HepG2 (cell line): ENCODE data around the gene LRRC37A. TPM values are rescaled to one million over a fixed set of nuclear protein-coding genes. Genes with fewer than 3 reads are reported as not detected.

Experiments used
- ATAC-seq: fragments of 200-7000 bp; cut with Tn5 transposase; 3 replicates; pipeline ENCODE4 v1.9.1; 2020; ENCODE audit warnings: mild to moderate bottlenecking, moderate library complexity
- BruUV-seq: library from RNA; stranded (reverse); fragments of 400-500 nt; replicated peaks from 2 replicates; lab custom pipeline; 2021; lab: Mats Ljungman, UMichigan
- CTCF ChIA-PET: fragments of 300-600 bp; formaldehyde crosslinking; extraction: SDS; loops from one replicate; lab custom pipeline; 2021; ENCODE audit warnings: low total read pairs, inconsistent platforms, low intra/inter-chr PET ratio; lab: Yijun Ruan, JAX
- POLR2A ChIA-PET: fragments of 350-600 bp; sonication (Branson Sonifier 250); formaldehyde crosslinking; loops from one replicate; lab custom pipeline; 2020; ENCODE audit warnings: antibody characterized with exemption, inconsistent platforms; lab: Yijun Ruan, JAX
- DNase-seq: peaks from one replicate; pipeline ENCODE4 v3.0.0-alpha.2; 2015; ENCODE audit warnings: low spot score
- FAIRE-seq: peaks from 3 replicates; lab custom pipeline; 2011; peaks lifted over from hg19 to GRCh38; lab: Jason Lieb, UNC
- H2AFZ ChIP-seq: one replicate; pipeline ENCODE4 v1.6.1; 2011; ENCODE audit warnings: low read length, inconsistent platforms
- H3K27ac ChIP-seq: fragments of 300-600 bp; 3 replicates; pipeline ENCODE4 v1.8.0; 2011; ENCODE audit warnings: mixed run types, mild to moderate bottlenecking, mixed read lengths, low read length, inconsistent platforms; ENCODE audit not compliant: insufficient read depth; ENCODE audit errors: extremely low read length
- H3K27me3 ChIP-seq, 2 experiments: fragments of 200-600 bp in 1 of 2; 2 replicates in 1 of 2; 3 replicates in 1 of 2; pipeline versions ENCODE4 v1.6.0 to v1.8.0; 2011; ENCODE audit warnings: low read length in 2 of 2, mild to moderate bottlenecking in 2 of 2, moderate library complexity in 2 of 2, inconsistent platforms in 1 of 2; ENCODE audit not compliant: insufficient read depth in 2 of 2, control insufficient read depth in 1 of 2
- H3K36me3 ChIP-seq, 2 experiments: fragments of 200-600 bp in 1 of 2; replicated peaks in 1 of 2; 2 replicates in 1 of 2; 3 replicates in 1 of 2; pipeline versions ENCODE4 v1.5.1 to v1.8.0; 2011; ENCODE audit warnings: low read length in 2 of 2, inconsistent platforms in 1 of 2; ENCODE audit not compliant: insufficient read depth in 2 of 2, control insufficient read depth in 1 of 2
- H3K4me1 ChIP-seq: 2 replicates; pipeline ENCODE4 v1.5.1; 2012; ENCODE audit warnings: low read length, inconsistent platforms; ENCODE audit not compliant: insufficient read depth
- H3K4me2 ChIP-seq: 2 replicates; pipeline ENCODE4 v1.6.0; 2011; ENCODE audit warnings: low read depth, low read length, inconsistent platforms
- H3K4me3 ChIP-seq, 3 experiments: fragments of 200-600 bp in 1 of 3; sonication (generic), shearing (Covaris generic) in 1 of 3; replicated peaks in 1 of 3; 2 replicates each; pipeline ENCODE4 v1.5.1; 2011 to 2016; ENCODE audit warnings: low read length in 3 of 3, inconsistent platforms in 2 of 3, low read depth in 2 of 3, mild to moderate bottlenecking in 2 of 3, control low read depth in 1 of 3, mixed read lengths in 1 of 3; ENCODE audit not compliant: insufficient read depth in 1 of 3
- H3K79me2 ChIP-seq: one replicate; pipeline ENCODE4 v1.6.1; 2011; ENCODE audit warnings: low read length, inconsistent platforms; ENCODE audit not compliant: insufficient read depth
- H3K9ac ChIP-seq: 2 replicates; pipeline ENCODE4 v1.6.0; 2011; ENCODE audit warnings: mild to moderate bottlenecking, low read depth, low read length, inconsistent platforms; ENCODE audit not compliant: insufficient read depth
- H3K9me3 ChIP-seq: 2 replicates; pipeline ENCODE4 v1.5.1; 2012; ENCODE audit warnings: mild to moderate bottlenecking, low read length
- H4K20me1 ChIP-seq: 2 replicates; pipeline ENCODE4 v1.6.0; 2011; ENCODE audit warnings: inconsistent platforms, mild to moderate bottlenecking, low read length, moderate library complexity; ENCODE audit not compliant: insufficient read depth
- EZH2 ChIP-seq: conservative IDR thresholded peaks from 2 replicates; pipeline ENCODE4 v1.6.1; 2012; ENCODE audit warnings: mild to moderate bottlenecking, low read depth, low read length, moderate library complexity
- FOXK1 ChIP-seq: sonication (generic); formaldehyde crosslinking; IDR thresholded peaks from 2 replicates; pipeline ENCODE4 v1.4.0; 2020; ENCODE audit warnings: low read depth, missing genetic modification reagents, borderline replicate concordance
- GLI4 ChIP-seq: sonication (generic); formaldehyde crosslinking; IDR thresholded peaks from 2 replicates; pipeline ENCODE4 v1.5.1; 2020; ENCODE audit warnings: missing genetic modification reagents, mild to moderate bottlenecking, moderate library complexity, borderline replicate concordance
- NFE2L1 ChIP-seq: sonication (generic); formaldehyde crosslinking; IDR thresholded peaks from 2 replicates; pipeline ENCODE4 v1.4.0; 2020; ENCODE audit warnings: missing genetic modification reagents, mild to moderate bottlenecking, borderline replicate concordance
- POGZ ChIP-seq: sonication (generic); formaldehyde crosslinking; IDR thresholded peaks from 2 replicates; pipeline ENCODE4 v1.4.0; 2020; ENCODE audit warnings: mild to moderate bottlenecking, missing genetic modification reagents
- SP4 ChIP-seq: sonication (generic); formaldehyde crosslinking; IDR thresholded peaks from 2 replicates; pipeline ENCODE4 v1.8.1; 2023; ENCODE audit warnings: mild to moderate bottlenecking, missing genetic modification reagents
- ZBTB38 ChIP-seq: sonication (generic); formaldehyde crosslinking; IDR thresholded peaks from 2 replicates; pipeline ENCODE4 v1.5.1; 2020; ENCODE audit warnings: mild to moderate bottlenecking, missing genetic modification reagents
- ZNF224 ChIP-seq: sonication (generic); formaldehyde crosslinking; IDR thresholded peaks from 2 replicates; pipeline ENCODE4 v1.5.0; 2020; ENCODE audit warnings: mild to moderate bottlenecking, missing genetic modification reagents
- WGBS: methylation state at CpG from one replicate; pipeline ENCODE4 v1.1.6; 2017; ENCODE audit warnings: low lambda C conversion rate; 5-methylcytosine and 5-hydroxymethylcytosine counted together
- in situ Hi-C: cut with HindIII; loops from 2 replicates; pipeline ENCODE4 v1.10.0; 2017; ENCODE audit warnings: low pct_unique_long_range_greater_than_20kb; ENCODE audit not compliant: extremely low pct_ligation_motif_present
- intact Hi-C: fragments of 100-400 bp; cut with micrococcal nuclease; formaldehyde crosslinking; loops from one replicate; pipeline ENCODE4 v1.10.0; 2022; ENCODE audit not compliant: unreplicated experiment
- polyA plus RNA-seq, 8 experiments: library from polyadenylated mRNA; depleted of rRNA in 3 of 8; stranded (reverse) in 7 of 8; unstranded in 1 of 8; fragments of >200 nt; fragmentation: Illumina TruSeq in 4 of 8; extraction: Trizol in 4 of 8; gene quantifications; 2 replicates each; pipeline versions ENCODE4 v1.2.1 to v1.2.3, GENCODE V29; 2011 to 2016; ENCODE audit warnings: low read depth in 4 of 8, missing spikeins in 1 of 8, mixed read lengths in 1 of 8; ENCODE audit not compliant: insufficient read depth in 1 of 8
- total RNA-seq, 5 experiments: library from RNA; depleted of rRNA; stranded (reverse); fragments of >200 nt; fragmentation: Illumina TruSeq; extraction: Trizol; gene quantifications; 2 replicates each; pipeline ENCODE4 v1.2.3, GENCODE V29; 2016; ENCODE audit warnings: low read depth in 1 of 5
- TF ChIP-seq, protein P1 (sequence below): sonication (generic); formaldehyde crosslinking; IDR thresholded peaks from 2 replicates; pipeline ENCODE4 v1.4.0; 2020; ENCODE audit warnings: missing genetic modification reagents
- TF ChIP-seq, protein P2 (sequence below): sonication (generic); formaldehyde crosslinking; IDR thresholded peaks from 2 replicates; pipeline ENCODE4 v1.8.1; 2022; ENCODE audit warnings: mild to moderate bottlenecking, missing genetic modification reagents

The LRRC37A gene
- total and polyA plus RNA-seq, 2 of the 13 experiments (the other 11 are each of a cell fraction or from before 2014, with no cell fraction given): 0.97 to 1.3 TPM

DNA sequence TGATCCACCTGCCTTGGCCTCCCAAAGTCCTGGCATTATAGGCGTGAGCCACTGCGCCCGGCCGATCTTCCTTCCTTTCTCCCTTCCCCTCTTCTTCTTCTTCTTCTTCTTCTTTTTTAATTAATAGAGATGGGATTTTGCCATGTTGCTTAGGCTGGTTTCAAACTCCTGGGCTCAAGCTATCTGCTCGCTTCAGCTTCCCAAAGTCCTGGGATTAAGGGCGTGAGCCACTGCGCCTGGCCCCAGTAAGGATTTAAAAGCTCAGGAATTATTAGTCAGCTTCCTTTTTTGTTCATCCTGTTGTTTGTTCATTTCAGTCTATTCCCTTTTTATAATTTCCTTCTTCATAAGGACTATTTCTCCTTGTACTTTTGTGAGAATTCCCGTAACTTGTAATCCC is 32.7 kb upstream of the LRRC37A start:
- H3K27ac ChIP-seq: no peak overlapping the region
- H4K20me1 ChIP-seq: no peaks in the 10 kb centered on the region
- no peak for TF ChIP-seq POGZ
- TF ChIP-seq EZH2: no peak
- TF ChIP-seq, protein P1, sequence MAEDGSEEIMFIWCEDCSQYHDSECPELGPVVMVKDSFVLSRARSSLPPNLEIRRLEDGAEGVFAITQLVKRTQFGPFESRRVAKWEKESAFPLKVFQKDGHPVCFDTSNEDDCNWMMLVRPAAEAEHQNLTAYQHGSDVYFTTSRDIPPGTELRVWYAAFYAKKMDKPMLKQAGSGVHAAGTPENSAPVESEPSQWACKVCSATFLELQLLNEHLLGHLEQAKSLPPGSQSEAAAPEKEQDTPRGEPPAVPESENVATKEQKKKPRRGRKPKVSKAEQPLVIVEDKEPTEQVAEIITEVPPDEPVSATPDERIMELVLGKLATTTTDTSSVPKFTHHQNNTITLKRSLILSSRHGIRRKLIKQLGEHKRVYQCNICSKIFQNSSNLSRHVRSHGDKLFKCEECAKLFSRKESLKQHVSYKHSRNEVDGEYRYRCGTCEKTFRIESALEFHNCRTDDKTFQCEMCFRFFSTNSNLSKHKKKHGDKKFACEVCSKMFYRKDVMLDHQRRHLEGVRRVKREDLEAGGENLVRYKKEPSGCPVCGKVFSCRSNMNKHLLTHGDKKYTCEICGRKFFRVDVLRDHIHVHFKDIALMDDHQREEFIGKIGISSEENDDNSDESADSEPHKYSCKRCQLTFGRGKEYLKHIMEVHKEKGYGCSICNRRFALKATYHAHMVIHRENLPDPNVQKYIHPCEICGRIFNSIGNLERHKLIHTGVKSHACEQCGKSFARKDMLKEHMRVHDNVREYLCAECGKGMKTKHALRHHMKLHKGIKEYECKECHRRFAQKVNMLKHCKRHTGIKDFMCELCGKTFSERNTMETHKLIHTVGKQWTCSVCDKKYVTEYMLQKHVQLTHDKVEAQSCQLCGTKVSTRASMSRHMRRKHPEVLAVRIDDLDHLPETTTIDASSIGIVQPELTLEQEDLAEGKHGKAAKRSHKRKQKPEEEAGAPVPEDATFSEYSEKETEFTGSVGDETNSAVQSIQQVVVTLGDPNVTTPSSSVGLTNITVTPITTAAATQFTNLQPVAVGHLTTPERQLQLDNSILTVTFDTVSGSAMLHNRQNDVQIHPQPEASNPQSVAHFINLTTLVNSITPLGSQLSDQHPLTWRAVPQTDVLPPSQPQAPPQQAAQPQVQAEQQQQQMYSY (CRISPR knock-in tag): no peak
- no peak for TF ChIP-seq ZNF224 (CRISPR knock-in tag)
- no peak for TF ChIP-seq GLI4 (CRISPR knock-in tag)
- no peak for TF ChIP-seq SP4 (CRISPR knock-in tag)
- TF ChIP-seq NFE2L1 (CRISPR knock-in tag): no peak
- TF ChIP-seq FOXK1 (CRISPR knock-in tag): no peak
- TF ChIP-seq, protein P2, sequence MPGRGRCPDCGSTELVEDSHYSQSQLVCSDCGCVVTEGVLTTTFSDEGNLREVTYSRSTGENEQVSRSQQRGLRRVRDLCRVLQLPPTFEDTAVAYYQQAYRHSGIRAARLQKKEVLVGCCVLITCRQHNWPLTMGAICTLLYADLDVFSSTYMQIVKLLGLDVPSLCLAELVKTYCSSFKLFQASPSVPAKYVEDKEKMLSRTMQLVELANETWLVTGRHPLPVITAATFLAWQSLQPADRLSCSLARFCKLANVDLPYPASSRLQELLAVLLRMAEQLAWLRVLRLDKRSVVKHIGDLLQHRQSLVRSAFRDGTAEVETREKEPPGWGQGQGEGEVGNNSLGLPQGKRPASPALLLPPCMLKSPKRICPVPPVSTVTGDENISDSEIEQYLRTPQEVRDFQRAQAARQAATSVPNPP (CRISPR knock-in tag): no peak
- TF ChIP-seq ZBTB38 (CRISPR knock-in tag): no peak
- ATAC-seq (no peak), DNase-seq (no peak), FAIRE-seq (no peak)
- H3K27me3 ChIP-seq: peaks cover 0 to 13% of the 10 kb centered on the region in 2 experiments; a peak in 1 of 5 replicates
- 84% methylated on average over 8 of the region's 8 CpGs for WGBS
- no peak overlapping the region for H3K9ac ChIP-seq
- no peaks in the 10 kb centered on the region for H3K79me2 ChIP-seq
- H3K9me3 ChIP-seq: no peaks in the 10 kb centered on the region
- ChIA-PET POLR2A (no interaction called here), CTCF (no interaction called here)
- no TSS peak for BruUV-seq
- in situ Hi-C loops: loop anchor here (25.0 kb wide), 1 partner anchor 675 kb away; no protein-coding TSS in a partner anchor
- H3K4me2 ChIP-seq: no peak overlapping the region
- intact Hi-C loops: no loop called here
- H3K36me3 ChIP-seq: no peaks in the 10 kb centered on the region
- peaks cover 52% of the 10 kb centered on the region for H3K4me1 ChIP-seq
- no peak overlapping the region for H3K4me3 ChIP-seq
- H2AFZ ChIP-seq: no peak overlapping the region
